Astrocyte (in vitro differentiated cells and primary cell): ENCODE results near the gene PPP2R3B. TPM values are rescaled to one million over a fixed set of nuclear protein-coding genes. Genes with fewer than 3 reads are reported as not detected.

ENCODE experiments used
- DNase-seq: peaks from one replicate; pipeline ENCODE4 v3.0.0-alpha.2; 2010; ENCODE audit warnings: low read depth
- FAIRE-seq: peaks from 2 replicates; lab custom pipeline; 2011; peaks lifted over from hg19 to GRCh38; lab: Jason Lieb, UNC
- H2AFZ ChIP-seq: 2 replicates; pipeline ENCODE4 v1.6.0; 2012; ENCODE audit warnings: low read depth, low read length, inconsistent platforms
- H3K27ac ChIP-seq: 2 replicates; pipeline ENCODE4 v1.5.1; 2011; ENCODE audit warnings: low read depth, low read length, inconsistent platforms
- H3K27me3 ChIP-seq: 2 replicates; pipeline ENCODE4 v1.6.0; 2011; ENCODE audit warnings: low read length, inconsistent platforms; ENCODE audit not compliant: insufficient read depth
- H3K36me3 ChIP-seq: 2 replicates; pipeline ENCODE4 v1.5.1; 2011; ENCODE audit warnings: low read length, inconsistent platforms; ENCODE audit not compliant: insufficient read depth
- H3K4me1 ChIP-seq: 2 replicates; pipeline ENCODE4 v1.5.1; 2011; ENCODE audit warnings: low read length, inconsistent platforms; ENCODE audit not compliant: insufficient read depth
- H3K4me2 ChIP-seq: 2 replicates; pipeline ENCODE4 v1.6.0; 2012; ENCODE audit warnings: low read length, inconsistent platforms
- H3K4me3 ChIP-seq: 2 replicates; pipeline ENCODE4 v1.5.1; 2011; ENCODE audit warnings: low read depth, mild to moderate bottlenecking, low read length, inconsistent platforms; ENCODE audit not compliant: insufficient read depth
- H3K79me2 ChIP-seq: 2 replicates; pipeline ENCODE4 v1.6.0; 2012; ENCODE audit warnings: mild to moderate bottlenecking, low read length, inconsistent platforms; ENCODE audit not compliant: insufficient read depth
- H3K9ac ChIP-seq: 2 replicates; pipeline ENCODE4 v1.6.0; 2012; ENCODE audit warnings: mild to moderate bottlenecking, low read length, inconsistent platforms
- H3K9me3 ChIP-seq: 2 replicates; pipeline ENCODE4 v1.5.1; 2012; ENCODE audit warnings: low read depth, mild to moderate bottlenecking, low read length, inconsistent platforms; ENCODE audit not compliant: insufficient read depth
- H4K20me1 ChIP-seq: 2 replicates; pipeline ENCODE4 v1.6.0; 2012; ENCODE audit warnings: low read length, inconsistent platforms; ENCODE audit not compliant: insufficient read depth
- H3K27ac Mint-ChIP-seq: one replicate; pipeline ENCODE4 v1.8.0; 2021; ENCODE audit warnings: mild to moderate bottlenecking, mixed read lengths; ENCODE audit not compliant: unreplicated experiment
- H3K27me3 Mint-ChIP-seq: one replicate; pipeline ENCODE4 v1.8.0; 2021; ENCODE audit warnings: low read depth, mixed read lengths; ENCODE audit not compliant: unreplicated experiment
- H3K36me3 Mint-ChIP-seq: one replicate; pipeline ENCODE4 v1.8.0; 2021; ENCODE audit warnings: low read depth, mixed read lengths; ENCODE audit not compliant: unreplicated experiment
- H3K4me1 Mint-ChIP-seq: one replicate; pipeline ENCODE4 v1.8.0; 2021; ENCODE audit warnings: low read depth, mixed read lengths; ENCODE audit not compliant: unreplicated experiment
- H3K4me3 Mint-ChIP-seq: one replicate; pipeline ENCODE4 v1.8.0; 2021; ENCODE audit warnings: mild to moderate bottlenecking, moderate library complexity, mixed read lengths; ENCODE audit not compliant: unreplicated experiment
- H3K9me3 Mint-ChIP-seq: one replicate; pipeline ENCODE4 v1.8.0; 2021; ENCODE audit warnings: mild to moderate bottlenecking, mixed read lengths; ENCODE audit not compliant: unreplicated experiment
- EZH2 ChIP-seq: IDR thresholded peaks from 2 replicates; pipeline ENCODE4 v1.6.1; 2012; ENCODE audit warnings: mild to moderate bottlenecking, low read length, inconsistent platforms; ENCODE audit not compliant: insufficient read depth
- total RNA-seq: library from RNA; stranded (reverse); gene quantifications from 2 replicates; pipeline ENCODE4 v1.2.1, GENCODE V29; 2021
- TF ChIP-seq, protein P1 (sequence below): IDR thresholded peaks from 2 replicates; pipeline ENCODE4 v1.5.1; 2011; ENCODE audit warnings: low read depth, mild to moderate bottlenecking, inconsistent platforms, low read length, moderate library complexity; ENCODE audit not compliant: insufficient read depth

PPP2R3B gene
- total RNA-seq, 1 donor from 2014 or later, result 44.7 TPM

DNA sequence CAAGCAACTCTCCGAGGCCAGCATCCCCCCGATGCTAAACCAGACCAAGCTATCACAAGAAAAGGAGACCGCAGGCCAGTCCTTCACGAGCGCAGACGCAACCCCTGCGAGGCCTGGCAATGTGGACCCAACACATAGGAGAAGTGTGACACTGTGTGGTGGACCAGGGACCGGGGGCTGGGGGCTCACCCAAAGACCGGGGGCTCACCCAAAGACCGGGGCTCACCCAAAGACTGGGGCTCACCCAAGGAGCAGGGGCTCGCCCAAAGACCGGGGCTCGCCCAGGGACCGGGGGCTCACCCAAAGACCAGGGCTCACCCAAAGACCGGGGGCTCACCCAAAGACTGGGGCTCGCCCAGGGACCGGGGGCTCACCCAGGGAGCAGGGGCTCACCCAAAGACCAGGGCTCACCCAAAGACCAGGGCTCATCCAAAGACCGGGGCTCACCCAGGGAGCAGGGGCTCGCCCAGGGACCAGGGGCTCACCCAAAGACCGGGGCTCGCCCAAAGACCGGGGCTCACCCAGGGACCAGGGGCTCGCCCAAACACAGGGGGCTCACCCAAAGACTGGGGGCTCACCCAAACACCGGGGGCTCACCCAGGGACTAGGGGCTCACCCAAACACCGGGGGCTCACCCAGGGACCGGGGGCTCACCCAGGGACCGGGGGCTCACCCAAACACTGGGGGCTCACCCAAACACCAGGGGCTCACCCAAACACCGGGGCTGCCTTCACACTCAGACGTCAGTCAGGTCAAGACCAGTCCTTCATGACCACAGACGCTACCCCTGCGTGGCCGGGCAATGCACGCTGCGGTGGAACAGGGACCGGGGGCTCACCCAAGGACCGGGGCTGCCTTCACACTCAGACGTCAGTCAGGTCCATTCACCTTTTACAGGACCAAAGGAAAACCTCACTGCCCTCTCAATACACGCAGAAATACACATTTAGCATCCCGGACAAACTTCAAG lies 32.9 kb downstream of the PPP2R3B start:
- no peak overlapping the region for H3K27ac Mint-ChIP-seq
- DNase-seq, result no peak

DNA sequence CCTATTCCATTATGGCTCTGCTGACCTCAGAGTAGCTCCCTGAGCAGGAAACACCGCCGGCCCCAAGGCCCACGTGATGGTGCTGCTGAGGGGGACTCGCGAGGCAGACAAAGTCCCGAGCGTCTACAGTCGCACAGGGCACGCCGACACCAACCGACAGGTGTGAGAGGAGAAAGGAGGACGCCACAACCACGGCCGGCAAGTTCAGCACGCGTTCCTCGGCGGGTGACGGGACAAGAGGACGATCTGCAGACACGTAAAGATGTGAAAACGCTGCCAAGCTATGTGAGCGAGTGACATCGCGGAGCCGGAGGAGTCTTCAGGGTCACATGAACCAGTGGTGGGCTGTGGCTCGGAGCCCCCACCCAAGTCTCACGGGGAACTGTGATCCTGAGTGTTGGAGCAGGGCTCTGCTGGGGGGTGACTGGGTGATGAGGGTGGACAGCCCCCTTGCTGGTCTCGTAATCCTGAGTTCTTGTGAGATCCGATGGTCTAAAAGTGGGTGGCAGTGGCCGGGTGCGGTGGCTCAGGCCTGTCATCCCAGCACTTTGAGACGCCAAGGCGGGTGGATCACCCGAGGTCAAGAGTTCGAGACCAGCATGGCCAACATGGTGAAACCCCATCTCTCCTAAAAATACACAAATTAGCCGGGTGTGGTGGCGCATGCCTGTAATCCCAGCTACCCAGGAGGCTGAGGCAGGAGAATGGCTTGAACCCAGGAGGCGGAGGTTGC lies 34.0 kb downstream of the PPP2R3B start:
- Histone ChIP-seq H3K4me3 (no peak overlapping the region), H3K4me1 (peaks cover 6% of the 10 kb centered on the region), H4K20me1 (no peaks in the 10 kb centered on the region), H3K9me3 (peaks cover under 1% of the 10 kb centered on the region), H3K27ac (no peak overlapping the region), H3K27me3 (no peaks in the 10 kb centered on the region), H3K4me2 (no peak overlapping the region), H3K9ac (no peak overlapping the region), H2AFZ (no peak overlapping the region), H3K36me3 (no peaks in the 10 kb centered on the region), H3K79me2 (peaks cover 4% of the 10 kb centered on the region)
- no peak overlapping the region for H3K4me3 Mint-ChIP-seq
- no peak overlapping the region for H3K27ac Mint-ChIP-seq
- FAIRE-seq (no peak), DNase-seq (no peak)
- TF ChIP-seq, protein P1, sequence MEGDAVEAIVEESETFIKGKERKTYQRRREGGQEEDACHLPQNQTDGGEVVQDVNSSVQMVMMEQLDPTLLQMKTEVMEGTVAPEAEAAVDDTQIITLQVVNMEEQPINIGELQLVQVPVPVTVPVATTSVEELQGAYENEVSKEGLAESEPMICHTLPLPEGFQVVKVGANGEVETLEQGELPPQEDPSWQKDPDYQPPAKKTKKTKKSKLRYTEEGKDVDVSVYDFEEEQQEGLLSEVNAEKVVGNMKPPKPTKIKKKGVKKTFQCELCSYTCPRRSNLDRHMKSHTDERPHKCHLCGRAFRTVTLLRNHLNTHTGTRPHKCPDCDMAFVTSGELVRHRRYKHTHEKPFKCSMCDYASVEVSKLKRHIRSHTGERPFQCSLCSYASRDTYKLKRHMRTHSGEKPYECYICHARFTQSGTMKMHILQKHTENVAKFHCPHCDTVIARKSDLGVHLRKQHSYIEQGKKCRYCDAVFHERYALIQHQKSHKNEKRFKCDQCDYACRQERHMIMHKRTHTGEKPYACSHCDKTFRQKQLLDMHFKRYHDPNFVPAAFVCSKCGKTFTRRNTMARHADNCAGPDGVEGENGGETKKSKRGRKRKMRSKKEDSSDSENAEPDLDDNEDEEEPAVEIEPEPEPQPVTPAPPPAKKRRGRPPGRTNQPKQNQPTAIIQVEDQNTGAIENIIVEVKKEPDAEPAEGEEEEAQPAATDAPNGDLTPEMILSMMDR, result no peak
- no peak for TF ChIP-seq EZH2
- H3K36me3 Mint-ChIP-seq, result peaks cover 25% of the 10 kb centered on the region
- H3K27me3 Mint-ChIP-seq, result no peaks in the 10 kb centered on the region
- peaks cover 36% of the 10 kb centered on the region for H3K4me1 Mint-ChIP-seq
- peaks cover 6% of the 10 kb centered on the region for H3K9me3 Mint-ChIP-seq

More for the DNA sequence above, 32.9 kb downstream of the PPP2R3B start:
- Histone ChIP-seq H2AFZ (no peak overlapping the region), H3K9ac (no peak overlapping the region), H3K9me3 (peaks cover 4% of the 10 kb centered on the region), H3K27ac (no peak overlapping the region), H3K4me1 (peaks cover 6% of the 10 kb centered on the region), H3K4me2 (no peak overlapping the region), H3K27me3 (no peaks in the 10 kb centered on the region), H3K4me3 (no peak overlapping the region), H4K20me1 (no peaks in the 10 kb centered on the region), H3K36me3 (no peaks in the 10 kb centered on the region), H3K79me2 (peaks cover 4% of the 10 kb centered on the region)
- no peak overlapping the region for H3K4me3 Mint-ChIP-seq
- H3K9me3 Mint-ChIP-seq, result peaks cover 7% of the 10 kb centered on the region
- FAIRE-seq, result no peak
- H3K4me1 Mint-ChIP-seq, result peaks cover 29% of the 10 kb centered on the region
- no peaks in the 10 kb centered on the region for H3K27me3 Mint-ChIP-seq
- H3K36me3 Mint-ChIP-seq, result peaks cover 27% of the 10 kb centered on the region
- TF ChIP-seq, protein P1, result no peak
- TF ChIP-seq EZH2, result no peak
